Superior temporal gyrus (tissue), 1 donor: Measurements from ENCODE around the gene GPR17.

ENCODE experiments used
- DNase-seq: peaks from one replicate; pipeline ENCODE4 v3.0.0-alpha.2; 2016; ENCODE audit errors: extremely low spot score

The GPR17 gene

GRCh38 chr2:127614731-127615130 lies 31.2 kb upstream of the GPR17 start:
- DNase-seq = no peak

- no peak for DNase-seq
Measured at GRCh38 chr2:127615511-127616166, 30.3 kb upstream of the GPR17 start.

DNA sequence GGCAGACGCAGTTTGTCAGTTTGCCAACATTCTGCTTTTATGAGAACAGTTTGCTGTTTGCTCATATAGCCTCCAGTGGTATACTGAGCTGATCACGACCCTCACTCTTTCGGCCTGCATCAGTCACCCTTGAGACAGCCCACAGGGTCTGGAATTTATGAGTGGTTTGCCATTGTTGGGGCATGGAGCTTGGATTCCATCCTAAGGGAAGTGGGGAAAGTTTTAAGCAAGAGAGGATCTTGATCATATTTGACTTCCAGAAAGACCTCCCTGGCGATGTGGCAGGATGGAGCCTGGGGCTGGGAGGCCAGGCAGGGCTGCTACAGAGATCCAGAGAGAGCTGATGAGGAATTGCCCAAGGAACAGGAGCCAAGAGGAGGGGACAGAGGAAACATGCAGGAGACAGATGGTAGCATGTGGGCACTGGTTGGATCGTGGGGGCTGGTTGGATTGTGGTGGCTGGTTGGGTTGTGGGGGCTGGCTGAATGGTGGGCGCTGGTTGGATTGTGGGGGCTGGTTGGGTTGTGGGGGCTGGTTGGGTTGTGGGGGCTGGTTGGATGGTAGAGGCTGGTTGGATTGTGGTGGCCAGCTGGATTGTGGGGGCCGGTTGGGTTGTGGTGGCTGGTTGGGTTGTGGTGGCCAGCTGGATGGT lies 27.3 kb upstream of the GPR17 start:
- no peak for DNase-seq

DNA sequence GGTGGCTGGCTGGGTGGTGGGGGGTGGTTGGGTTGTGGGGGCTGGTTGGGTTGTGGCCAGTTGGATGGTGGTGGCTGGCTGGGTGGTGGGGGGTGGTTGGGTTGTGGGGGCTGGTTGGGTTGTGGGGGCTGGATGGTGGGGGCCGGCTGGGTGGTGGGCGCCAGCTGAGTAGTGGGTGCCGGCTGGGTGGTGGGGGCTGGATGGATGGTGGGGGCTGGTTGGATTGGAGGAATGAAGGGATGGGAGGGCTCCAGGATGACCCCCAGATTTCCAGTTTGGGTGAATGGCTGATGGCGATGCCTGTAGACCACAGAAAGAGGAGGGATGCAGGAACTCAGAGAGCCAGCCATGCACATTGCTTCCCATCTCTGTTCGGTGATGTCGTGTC lies 26.8 kb upstream of the GPR17 start:
- no peak for DNase-seq

GRCh38 chr2:127619877-127620705 lies 25.9 kb upstream of the GPR17 start:
- DNase-seq = no peak

DNA sequence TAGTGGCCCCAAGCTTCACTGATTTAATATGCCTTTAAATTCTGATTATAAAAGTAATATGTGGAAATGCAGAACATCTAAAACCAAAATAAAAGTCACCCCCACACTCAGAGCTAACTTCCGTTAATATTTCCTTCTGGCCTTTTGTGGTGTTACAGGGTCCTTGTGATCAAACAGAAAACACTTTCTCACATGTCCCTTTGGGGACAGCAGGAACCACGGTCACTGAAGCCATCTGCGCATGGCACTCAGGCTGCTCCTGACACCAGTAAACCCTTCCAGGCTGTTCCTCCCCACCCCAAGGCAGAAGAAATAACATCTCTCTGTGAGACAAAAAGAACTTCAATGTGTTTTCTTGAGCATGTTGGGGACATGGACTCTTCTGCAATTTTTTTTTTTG lies 25.1 kb upstream of the GPR17 start:
- no peak for DNase-seq

DNA sequence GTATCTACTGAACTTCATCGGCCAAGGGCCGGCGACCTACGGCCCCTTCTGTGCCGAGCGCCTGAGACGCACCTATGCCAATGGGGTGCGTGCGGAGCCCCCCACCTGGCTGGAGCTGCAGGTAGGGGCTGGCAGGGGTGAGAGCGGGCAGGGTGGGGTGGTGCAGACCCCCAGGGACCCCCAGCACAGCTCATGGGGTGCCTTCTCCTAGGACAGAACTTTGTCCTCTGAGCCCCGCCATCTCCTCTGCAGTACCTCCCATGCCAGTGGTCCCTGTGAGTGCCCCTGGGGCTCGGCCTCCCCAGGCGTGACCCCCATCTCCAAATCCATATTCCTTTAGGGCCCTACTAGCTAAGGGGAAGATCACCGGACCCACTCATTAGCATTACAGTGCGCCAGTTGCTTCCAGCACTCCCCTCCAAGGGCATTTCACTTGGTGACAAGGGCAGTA lies 23.9 kb upstream of the GPR17 start:
- DNase-seq = no peak

- no peak for DNase-seq
Measured at GRCh38 chr2:127622561-127623387, 23.2 kb upstream of the GPR17 start.

DNA sequence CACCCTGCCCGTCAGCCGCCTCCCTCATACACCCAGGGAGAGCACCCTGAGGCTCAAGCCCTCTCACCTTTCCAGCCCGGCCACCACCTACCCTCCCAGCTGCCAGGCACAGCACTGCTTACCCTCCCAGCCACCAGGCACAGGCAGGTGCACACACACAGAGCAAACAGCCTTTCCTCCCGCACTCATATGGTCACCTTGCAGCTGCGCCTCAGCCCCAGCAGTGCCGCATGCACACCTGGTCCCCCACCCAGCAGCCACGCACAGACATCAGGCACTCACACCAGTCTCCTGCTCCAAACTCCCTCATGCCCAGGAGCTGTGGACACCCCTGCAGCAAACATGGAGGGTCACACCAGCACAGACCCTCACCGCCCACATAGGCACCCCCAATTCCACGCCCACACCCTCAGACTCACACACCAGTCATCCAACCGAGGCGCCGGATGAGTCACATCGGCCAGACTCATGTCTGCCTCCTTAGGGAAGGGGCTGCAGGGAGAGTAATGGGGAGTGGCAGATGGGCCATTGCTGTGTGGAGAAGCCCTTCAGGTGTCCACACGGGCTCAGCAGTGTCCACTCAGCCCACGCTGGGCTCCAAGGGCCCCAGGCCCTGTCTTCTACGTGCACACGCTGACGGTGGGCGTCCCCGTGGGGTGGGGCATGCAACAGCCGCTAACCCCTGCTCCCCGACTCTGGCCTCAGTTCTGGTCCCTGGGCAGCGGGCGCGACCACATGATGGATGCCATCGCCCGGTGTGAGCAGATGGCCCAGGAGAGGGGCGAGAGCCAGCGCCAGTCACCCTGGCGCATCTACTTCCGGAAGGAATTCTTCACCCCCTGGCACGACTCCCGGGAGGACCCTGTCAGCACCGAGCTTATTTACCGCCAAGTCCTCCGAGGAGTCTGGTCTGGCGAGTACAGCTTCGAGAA lies 22.3 kb upstream of the GPR17 start:
- no peak for DNase-seq

GRCh38 chr2:127624320-127624755 lies 21.6 kb upstream of the GPR17 start:
- DNase-seq = no peak

DNA sequence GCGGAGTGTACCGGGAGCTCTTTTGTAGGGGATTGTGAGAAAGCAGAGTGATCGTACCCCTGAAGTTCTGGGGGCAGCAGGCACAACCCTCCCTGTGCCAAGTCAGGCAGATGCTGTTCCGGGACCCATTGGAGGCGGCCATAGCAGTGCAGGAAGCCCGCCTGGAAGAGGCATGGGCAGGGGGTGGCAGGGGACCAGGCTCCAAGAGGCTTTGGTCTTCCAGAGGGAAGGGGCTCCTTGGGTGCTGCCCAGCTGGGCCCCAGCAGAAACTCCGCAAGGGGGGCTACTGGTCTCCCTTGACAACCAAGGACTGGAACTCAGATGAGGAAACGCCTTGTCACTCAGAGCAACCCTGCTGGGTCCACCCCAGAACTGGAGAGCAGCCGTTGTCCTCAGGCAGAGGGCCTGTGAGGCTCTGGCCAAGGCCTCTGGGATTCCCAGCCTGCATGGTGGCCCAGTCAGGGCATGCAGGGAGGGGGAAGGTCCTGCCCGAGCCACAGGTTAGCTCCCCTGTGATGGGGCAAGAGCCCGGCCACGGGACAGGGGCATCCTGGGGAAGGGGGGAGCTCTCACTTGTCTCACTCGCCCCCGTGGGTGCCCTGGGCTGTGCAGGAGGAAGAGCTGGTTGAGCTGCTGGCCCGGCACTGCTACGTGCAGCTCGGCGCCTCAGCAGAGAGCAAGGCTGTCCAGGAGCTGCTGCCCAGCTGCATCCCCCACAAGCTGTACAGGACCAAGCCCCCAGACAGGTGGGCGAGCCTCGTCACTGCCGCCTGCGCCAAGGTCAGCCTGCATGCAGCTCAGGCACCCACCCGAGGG lies 21.0 kb upstream of the GPR17 start:
- DNase-seq = no peak

GRCh38 chr2:127625572-127625951 lies 20.4 kb upstream of the GPR17 start:
- DNase-seq = no peak

DNA sequence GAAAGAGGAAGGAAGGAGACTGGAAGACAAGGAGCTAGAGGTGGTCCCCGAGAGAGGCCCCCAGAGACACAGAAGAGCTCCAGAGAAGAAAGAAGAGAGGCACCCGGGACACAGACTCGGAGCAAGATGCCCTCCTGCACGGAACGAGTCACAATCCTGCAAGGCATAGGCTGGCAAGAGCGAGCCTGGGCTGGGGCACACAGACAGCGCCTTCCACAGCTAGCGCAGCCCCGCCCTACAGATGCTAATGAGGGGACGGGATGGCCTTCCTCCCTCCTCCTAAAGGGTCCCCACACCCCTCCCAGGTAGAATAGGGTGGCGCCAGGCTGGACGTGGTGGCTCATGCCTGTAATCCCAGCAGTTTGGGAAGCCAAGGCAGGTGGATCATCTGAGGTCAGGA lies 19.8 kb upstream of the GPR17 start:
- no peak for DNase-seq

GRCh38 chr2:127626917-127627739 lies 18.8 kb upstream of the GPR17 start:
- DNase-seq = no peak

GRCh38 chr2:127627740-127628571 lies 18.0 kb upstream of the GPR17 start:
- DNase-seq = no peak

GRCh38 chr2:127628767-127629614 lies 17.0 kb upstream of the GPR17 start:
- DNase-seq = no peak

GRCh38 chr2:127629637-127630036 lies 16.3 kb upstream of the GPR17 start:
- no peak for DNase-seq
